Testis (tissue), 3 donors: Measurements from ENCODE around the gene FFAR3. TPM values are rescaled to one million over a fixed set of nuclear protein-coding genes. Genes with fewer than 3 reads are reported as not detected.

ENCODE experiments used
- DNase-seq: peaks from one replicate; pipeline ENCODE4 v3.0.0-alpha.2; 2019
- H3K27ac ChIP-seq, 2 donors: fragments of 200-600 bp; sonication (generic); one replicate each; pipeline ENCODE4 v1.5.1; 2019
- H3K27me3 ChIP-seq: fragments of 200-600 bp; sonication (generic); one replicate; pipeline ENCODE4 v1.5.1; 2019
- H3K36me3 ChIP-seq: fragments of 200-600 bp; sonication (generic); one replicate; pipeline ENCODE4 v1.5.1; 2017; ENCODE audit warnings: low read depth; ENCODE audit errors: missing control alignments
- H3K4me1 ChIP-seq: fragments of 200-600 bp; sonication (generic); one replicate; pipeline ENCODE4 v1.5.1; 2019
- H3K4me3 ChIP-seq, 2 donors: fragments of 200-600 bp; sonication (generic); one replicate each; pipeline ENCODE4 v1.5.1; 2017 to 2019
- H3K9me3 ChIP-seq: fragments of 200-600 bp; sonication (generic); one replicate; pipeline ENCODE4 v1.5.1; 2017
- POLR2A ChIP-seq: fragments of 450-650 bp; IDR thresholded peaks from one replicate; pipeline ENCODE4 v1.6.1; 2017; ENCODE audit warnings: antibody characterized with exemption, mild to moderate bottlenecking, moderate library complexity
- WGBS, 2 donors: methylation state at CpG; one replicate each; pipeline ENCODE4 v1.1.5; 2018; 5-methylcytosine and 5-hydroxymethylcytosine counted together
- intact Hi-C: fragments of 100-400 bp; cut with DNase I; formaldehyde crosslinking; loops from one replicate; pipeline ENCODE4 v1.15.1; 2023; ENCODE audit warnings: low total_unique reads
- polyA plus RNA-seq: library from polyadenylated mRNA; stranded (reverse); fragments of 350-450 nt; fragmentation: Illumina TruSeq; extraction: RNeasy Lipid Tissue Mini Kit (QIAGEN cat#74804); gene quantifications from one replicate; pipeline ENCODE4 v1.2.3, GENCODE V29; 2014; ENCODE audit warnings: low read depth, low replicate concordance; ENCODE audit not compliant: insufficient read depth
- total RNA-seq, 2 donors: library from RNA; depleted of rRNA; stranded (reverse); fragments of >200 nt; gene quantifications; one replicate each; pipeline ENCODE4 v1.2.3, GENCODE V29; 2016
- TF ChIP-seq, protein P1 (sequence below), 3 experiments: fragments of 450-650 bp in 2 of 3; fragments of 200-600 bp in 1 of 3; sonication (generic) in 1 of 3; IDR thresholded peaks; one replicate each; pipeline ENCODE4 v1.5.1; 2016 to 2019; ENCODE audit warnings: antibody characterized with exemption in 3 of 3, mild to moderate bottlenecking in 2 of 3, moderate library complexity in 1 of 3

Gene FFAR3
- total and polyA plus RNA-seq, 3 donors from 2014 or later: 0.25 to 0.47 TPM; not detected in 1

- Histone ChIP-seq H3K27me3 (no peaks in the 10 kb centered on the region), H3K4me1 (no peaks in the 10 kb centered on the region), H3K27ac (no peak overlapping the region), H3K9me3 (no peaks in the 10 kb centered on the region), H3K36me3 (no peaks in the 10 kb centered on the region), H3K4me3 (no peak overlapping the region)
- TF ChIP-seq, protein P1, sequence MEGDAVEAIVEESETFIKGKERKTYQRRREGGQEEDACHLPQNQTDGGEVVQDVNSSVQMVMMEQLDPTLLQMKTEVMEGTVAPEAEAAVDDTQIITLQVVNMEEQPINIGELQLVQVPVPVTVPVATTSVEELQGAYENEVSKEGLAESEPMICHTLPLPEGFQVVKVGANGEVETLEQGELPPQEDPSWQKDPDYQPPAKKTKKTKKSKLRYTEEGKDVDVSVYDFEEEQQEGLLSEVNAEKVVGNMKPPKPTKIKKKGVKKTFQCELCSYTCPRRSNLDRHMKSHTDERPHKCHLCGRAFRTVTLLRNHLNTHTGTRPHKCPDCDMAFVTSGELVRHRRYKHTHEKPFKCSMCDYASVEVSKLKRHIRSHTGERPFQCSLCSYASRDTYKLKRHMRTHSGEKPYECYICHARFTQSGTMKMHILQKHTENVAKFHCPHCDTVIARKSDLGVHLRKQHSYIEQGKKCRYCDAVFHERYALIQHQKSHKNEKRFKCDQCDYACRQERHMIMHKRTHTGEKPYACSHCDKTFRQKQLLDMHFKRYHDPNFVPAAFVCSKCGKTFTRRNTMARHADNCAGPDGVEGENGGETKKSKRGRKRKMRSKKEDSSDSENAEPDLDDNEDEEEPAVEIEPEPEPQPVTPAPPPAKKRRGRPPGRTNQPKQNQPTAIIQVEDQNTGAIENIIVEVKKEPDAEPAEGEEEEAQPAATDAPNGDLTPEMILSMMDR (IDR thresholded peaks at IDR 0.05): no peak
- no peak for DNase-seq
- 81 to 85% methylated on average over 4 of the region's 4 CpGs for WGBS, 2 donors
- intact Hi-C loops: no loop called here
Measured at GRCh38 chr19:35327642-35328041, 30.6 kb upstream of the FFAR3 start.

DNA sequence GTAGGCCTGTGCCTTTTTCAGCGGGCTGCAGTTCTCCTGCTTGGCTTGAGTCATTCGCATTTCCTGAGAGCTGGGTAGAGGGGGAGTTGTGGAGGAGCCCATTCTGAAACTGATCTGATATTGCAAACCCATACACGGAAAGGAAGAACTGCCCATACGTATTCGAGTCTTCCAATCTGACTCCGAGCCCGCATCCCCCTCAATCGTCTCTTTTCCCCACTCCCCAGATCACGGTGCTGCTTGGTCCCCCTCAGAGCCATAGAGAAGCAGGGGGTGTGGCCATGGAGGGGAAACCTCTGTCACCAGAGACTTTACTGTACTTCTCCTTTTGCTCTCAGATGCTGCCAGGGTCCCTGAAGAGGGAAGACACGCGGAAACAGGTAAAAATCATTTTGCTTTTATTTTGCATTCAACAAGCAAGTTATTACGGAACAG, 29.4 kb upstream of the FFAR3 start, which contains the start of gene CD22:
Gene CD22, plus strand, starts transcription at position 337 of the 435 bp plus-strand sequence. CDS start 2,854 bp downstream, outside the sequence.
- no peak for DNase-seq
- H3K9me3 ChIP-seq: no peaks in the 10 kb centered on the region
- no peaks in the 10 kb centered on the region for H3K36me3 ChIP-seq
- no peaks in the 10 kb centered on the region for H3K27me3 ChIP-seq
- WGBS, 2 donors: 84 to 90% methylated on average over 12 of the region's 12 CpGs
- H3K4me1 ChIP-seq: no peaks in the 10 kb centered on the region
- no peak within 1 kb of the TSS for H3K4me3 ChIP-seq
- no peak for TF ChIP-seq POLR2A
- TF ChIP-seq, protein P1 (IDR thresholded peaks at IDR 0.05): no peak
- intact Hi-C loops: no loop called here
- H3K27ac ChIP-seq: no peak within 1 kb of the TSS

DNA sequence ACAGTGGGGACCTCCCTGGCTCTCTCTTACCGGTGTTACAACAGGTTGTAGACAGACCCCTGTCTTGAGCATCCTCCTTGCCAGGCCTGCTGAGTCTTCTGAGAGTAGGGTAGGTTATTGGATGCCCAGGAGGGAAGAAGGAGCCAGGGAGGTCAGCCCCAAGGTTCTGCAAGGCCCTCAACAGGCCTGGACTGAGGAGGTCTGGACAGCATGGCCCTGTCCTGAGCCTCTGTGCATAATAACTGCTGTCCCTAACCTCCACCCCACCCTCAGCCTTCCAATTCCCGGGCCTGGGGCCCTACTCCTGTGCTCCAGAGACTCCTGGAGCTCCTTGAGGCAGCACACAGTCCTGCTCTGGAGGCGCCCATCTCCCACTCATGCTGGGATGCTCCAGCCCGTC, 28.9 kb upstream of the FFAR3 start:
- H3K9me3 ChIP-seq: no peaks in the 10 kb centered on the region
- H3K36me3 ChIP-seq: no peaks in the 10 kb centered on the region
- intact Hi-C loops: no loop called here
- TF ChIP-seq, protein P1 (IDR thresholded peaks at IDR 0.05): no peak
- no peak for TF ChIP-seq POLR2A
- no peaks in the 10 kb centered on the region for H3K27me3 ChIP-seq
- H3K27ac ChIP-seq: no peak overlapping the region
- no peaks in the 10 kb centered on the region for H3K4me1 ChIP-seq
- DNase-seq: no peak
- H3K4me3 ChIP-seq: no peak overlapping the region
- 91 to 97% methylated on average over 4 of the region's 4 CpGs for WGBS, 2 donors

DNA sequence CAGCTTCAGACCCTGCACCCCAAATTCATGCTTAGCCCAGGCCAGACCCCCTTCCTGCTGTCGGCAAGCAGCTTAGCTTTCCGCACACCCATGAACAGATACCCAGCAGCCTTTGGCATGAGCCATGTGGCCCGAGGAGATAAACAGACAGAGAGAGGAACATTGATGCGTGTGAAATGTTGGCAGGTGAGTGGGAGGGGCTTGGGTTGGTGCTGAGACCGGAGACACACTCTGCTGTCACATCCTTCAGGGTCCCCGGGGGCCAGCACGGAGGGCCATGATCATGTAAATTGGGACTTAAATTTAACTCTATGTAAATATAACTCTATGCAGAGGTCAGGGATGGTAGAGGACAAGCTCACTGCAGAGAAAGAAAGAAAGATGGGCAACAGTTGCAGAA, 27.8 kb upstream of the FFAR3 start:
- Histone ChIP-seq H3K9me3 (no peaks in the 10 kb centered on the region), H3K27me3 (no peaks in the 10 kb centered on the region), H3K4me1 (no peaks in the 10 kb centered on the region), H3K36me3 (no peaks in the 10 kb centered on the region), H3K4me3 (no peak overlapping the region), H3K27ac (no peak overlapping the region)
- intact Hi-C loops: no loop called here
- 74 to 80% methylated on average over 7 of the region's 7 CpGs for WGBS, 2 donors
- DNase-seq: no peak
- TF ChIP-seq, protein P1 (IDR thresholded peaks at IDR 0.05): no peak
- TF ChIP-seq POLR2A: no peak

DNA sequence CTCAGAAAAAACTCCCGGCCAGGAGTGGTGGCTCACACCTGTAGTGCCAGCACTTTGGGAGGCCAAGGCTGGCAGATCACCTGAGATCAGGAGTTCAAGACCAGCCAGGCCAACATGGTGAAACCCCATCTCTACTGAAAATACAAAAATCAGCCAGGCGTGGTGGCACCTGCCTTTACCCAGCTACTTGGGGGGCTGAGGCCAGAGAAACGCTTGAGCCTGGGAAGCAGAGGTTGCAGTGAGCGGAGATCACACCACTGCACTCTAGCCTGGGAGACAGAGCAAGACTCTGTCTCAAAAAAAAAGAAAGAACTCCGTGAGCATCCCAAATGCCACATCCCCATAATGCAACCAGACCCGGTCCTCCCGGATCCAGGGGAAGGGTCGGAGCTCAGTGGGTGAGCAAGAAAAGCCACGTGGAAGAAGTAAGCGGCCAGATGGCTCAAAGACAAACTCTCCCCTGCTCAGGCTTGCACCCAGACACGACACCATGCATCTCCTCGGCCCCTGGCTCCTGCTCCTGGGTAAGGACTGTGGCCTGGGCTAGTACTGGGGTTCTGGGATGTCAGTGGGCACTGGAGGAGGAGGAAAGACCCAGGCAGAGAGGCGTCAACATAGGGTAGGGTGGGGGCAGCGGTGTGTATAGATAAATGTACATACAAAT, 26.6 kb upstream of the FFAR3 start:
- Histone ChIP-seq H3K27me3 (no peaks in the 10 kb centered on the region), H3K9me3 (no peaks in the 10 kb centered on the region), H3K27ac (no peak overlapping the region), H3K36me3 (no peaks in the 10 kb centered on the region), H3K4me3 (no peak overlapping the region), H3K4me1 (no peaks in the 10 kb centered on the region)
- WGBS, 2 donors: 89 to 93% methylated on average over 13 to 14 of the region's 14 CpGs
- intact Hi-C loops: no loop called here
- DNase-seq: no peak
- no peak for TF ChIP-seq POLR2A
- TF ChIP-seq, protein P1 (IDR thresholded peaks at IDR 0.05): no peak
